HepG2 (cell line): ENCODE data around the gene OGG1. TPM values are rescaled to one million over a fixed set of nuclear protein-coding genes. Genes with fewer than 3 reads are reported as not detected.

ENCODE experiments used
- ATAC-seq: fragments of 200-7000 bp; cut with Tn5 transposase; 3 replicates; pipeline ENCODE4 v1.9.1; 2020; ENCODE audit warnings: mild to moderate bottlenecking, moderate library complexity
- BruUV-seq: library from RNA; stranded (reverse); fragments of 400-500 nt; replicated peaks from 2 replicates; lab custom pipeline; 2021; lab: Mats Ljungman, UMichigan
- CTCF ChIA-PET: fragments of 300-600 bp; formaldehyde crosslinking; extraction: SDS; loops from one replicate; lab custom pipeline; 2021; ENCODE audit warnings: low total read pairs, inconsistent platforms, low intra/inter-chr PET ratio; lab: Yijun Ruan, JAX
- POLR2A ChIA-PET: fragments of 350-600 bp; sonication (Branson Sonifier 250); formaldehyde crosslinking; loops from one replicate; lab custom pipeline; 2020; ENCODE audit warnings: antibody characterized with exemption, inconsistent platforms; lab: Yijun Ruan, JAX
- DNase-seq: peaks from one replicate; pipeline ENCODE4 v3.0.0-alpha.2; 2015; ENCODE audit warnings: low spot score
- FAIRE-seq: peaks from 3 replicates; lab custom pipeline; 2011; peaks lifted over from hg19 to GRCh38; lab: Jason Lieb, UNC
- H2AFZ ChIP-seq: one replicate; pipeline ENCODE4 v1.6.1; 2011; ENCODE audit warnings: low read length, inconsistent platforms
- H3K27ac ChIP-seq: fragments of 300-600 bp; 3 replicates; pipeline ENCODE4 v1.8.0; 2011; ENCODE audit warnings: mixed run types, mild to moderate bottlenecking, mixed read lengths, low read length, inconsistent platforms; ENCODE audit not compliant: insufficient read depth; ENCODE audit errors: extremely low read length
- H3K27me3 ChIP-seq, 2 experiments: fragments of 200-600 bp in 1 of 2; 2 replicates in 1 of 2; 3 replicates in 1 of 2; pipeline versions ENCODE4 v1.6.0 to v1.8.0; 2011; ENCODE audit warnings: low read length in 2 of 2, mild to moderate bottlenecking in 2 of 2, moderate library complexity in 2 of 2, inconsistent platforms in 1 of 2; ENCODE audit not compliant: insufficient read depth in 2 of 2, control insufficient read depth in 1 of 2
- H3K36me3 ChIP-seq, 2 experiments: fragments of 200-600 bp in 1 of 2; replicated peaks in 1 of 2; 2 replicates in 1 of 2; 3 replicates in 1 of 2; pipeline versions ENCODE4 v1.5.1 to v1.8.0; 2011; ENCODE audit warnings: low read length in 2 of 2, inconsistent platforms in 1 of 2; ENCODE audit not compliant: insufficient read depth in 2 of 2, control insufficient read depth in 1 of 2
- H3K4me1 ChIP-seq: 2 replicates; pipeline ENCODE4 v1.5.1; 2012; ENCODE audit warnings: low read length, inconsistent platforms; ENCODE audit not compliant: insufficient read depth
- H3K4me2 ChIP-seq: 2 replicates; pipeline ENCODE4 v1.6.0; 2011; ENCODE audit warnings: low read depth, low read length, inconsistent platforms
- H3K4me3 ChIP-seq, 3 experiments: fragments of 200-600 bp in 1 of 3; sonication (generic), shearing (Covaris generic) in 1 of 3; replicated peaks in 1 of 3; 2 replicates each; pipeline ENCODE4 v1.5.1; 2011 to 2016; ENCODE audit warnings: low read length in 3 of 3, inconsistent platforms in 2 of 3, low read depth in 2 of 3, mild to moderate bottlenecking in 2 of 3, control low read depth in 1 of 3, mixed read lengths in 1 of 3; ENCODE audit not compliant: insufficient read depth in 1 of 3
- H3K79me2 ChIP-seq: one replicate; pipeline ENCODE4 v1.6.1; 2011; ENCODE audit warnings: low read length, inconsistent platforms; ENCODE audit not compliant: insufficient read depth
- H3K9ac ChIP-seq: 2 replicates; pipeline ENCODE4 v1.6.0; 2011; ENCODE audit warnings: mild to moderate bottlenecking, low read depth, low read length, inconsistent platforms; ENCODE audit not compliant: insufficient read depth
- H3K9me3 ChIP-seq: 2 replicates; pipeline ENCODE4 v1.5.1; 2012; ENCODE audit warnings: mild to moderate bottlenecking, low read length
- H4K20me1 ChIP-seq: 2 replicates; pipeline ENCODE4 v1.6.0; 2011; ENCODE audit warnings: inconsistent platforms, mild to moderate bottlenecking, low read length, moderate library complexity; ENCODE audit not compliant: insufficient read depth
- DR1 ChIP-seq: sonication (generic); formaldehyde crosslinking; IDR thresholded peaks from 2 replicates; pipeline ENCODE4 v1.8.0; 2021; ENCODE audit warnings: mild to moderate bottlenecking, missing genetic modification reagents, inconsistent platforms
- HOXD1 ChIP-seq: sonication (generic); formaldehyde crosslinking; IDR thresholded peaks from 2 replicates; pipeline ENCODE4 v1.5.0; 2020; ENCODE audit warnings: missing genetic modification reagents
- MAF1 ChIP-seq: sonication (generic); formaldehyde crosslinking; IDR thresholded peaks from 2 replicates; pipeline ENCODE4 v1.5.0; 2020; ENCODE audit warnings: missing genetic modification reagents, borderline replicate concordance
- STAG1 ChIP-seq: sonication (generic); formaldehyde crosslinking; IDR thresholded peaks from 2 replicates; pipeline ENCODE4 v1.4.0; 2020; ENCODE audit warnings: missing genetic modification reagents
- ZNF17 ChIP-seq: sonication (generic); formaldehyde crosslinking; IDR thresholded peaks from 2 replicates; pipeline ENCODE4 v1.5.0; 2020; ENCODE audit warnings: mild to moderate bottlenecking, missing genetic modification reagents
- ZNF34 ChIP-seq: sonication (generic); formaldehyde crosslinking; IDR thresholded peaks from 2 replicates; pipeline ENCODE4 v1.4.0; 2020; ENCODE audit warnings: mild to moderate bottlenecking, missing genetic modification reagents, borderline replicate concordance
- ZNF577 ChIP-seq: sonication (generic); formaldehyde crosslinking; IDR thresholded peaks from 2 replicates; pipeline ENCODE4 v1.4.0; 2020; ENCODE audit warnings: mild to moderate bottlenecking, low read depth, missing genetic modification reagents, borderline replicate concordance
- WGBS: methylation state at CpG from one replicate; pipeline ENCODE4 v1.1.6; 2017; ENCODE audit warnings: low lambda C conversion rate; 5-methylcytosine and 5-hydroxymethylcytosine counted together
- in situ Hi-C: cut with HindIII; loops from 2 replicates; pipeline ENCODE4 v1.10.0; 2017; ENCODE audit warnings: low pct_unique_long_range_greater_than_20kb; ENCODE audit not compliant: extremely low pct_ligation_motif_present
- intact Hi-C: fragments of 100-400 bp; cut with micrococcal nuclease; formaldehyde crosslinking; loops from one replicate; pipeline ENCODE4 v1.10.0; 2022; ENCODE audit not compliant: unreplicated experiment
- polyA plus RNA-seq, 8 experiments: library from polyadenylated mRNA; depleted of rRNA in 3 of 8; stranded (reverse) in 7 of 8; unstranded in 1 of 8; fragments of >200 nt; fragmentation: Illumina TruSeq in 4 of 8; extraction: Trizol in 4 of 8; gene quantifications; 2 replicates each; pipeline versions ENCODE4 v1.2.1 to v1.2.3, GENCODE V29; 2011 to 2016; ENCODE audit warnings: low read depth in 4 of 8, missing spikeins in 1 of 8, mixed read lengths in 1 of 8; ENCODE audit not compliant: insufficient read depth in 1 of 8
- total RNA-seq, 5 experiments: library from RNA; depleted of rRNA; stranded (reverse); fragments of >200 nt; fragmentation: Illumina TruSeq; extraction: Trizol; gene quantifications; 2 replicates each; pipeline ENCODE4 v1.2.3, GENCODE V29; 2016; ENCODE audit warnings: low read depth in 1 of 5
- TF ChIP-seq, protein P1 (sequence below): sonication (generic); formaldehyde crosslinking; IDR thresholded peaks from 2 replicates; pipeline ENCODE4 v1.5.0; 2020; ENCODE audit warnings: mild to moderate bottlenecking, missing genetic modification reagents, moderate library complexity

The OGG1 gene
- total and polyA plus RNA-seq, 2 of the 13 experiments (the other 11 are each of a cell fraction or from before 2014, with no cell fraction given), result 28.7 to 33.2 TPM

DNA sequence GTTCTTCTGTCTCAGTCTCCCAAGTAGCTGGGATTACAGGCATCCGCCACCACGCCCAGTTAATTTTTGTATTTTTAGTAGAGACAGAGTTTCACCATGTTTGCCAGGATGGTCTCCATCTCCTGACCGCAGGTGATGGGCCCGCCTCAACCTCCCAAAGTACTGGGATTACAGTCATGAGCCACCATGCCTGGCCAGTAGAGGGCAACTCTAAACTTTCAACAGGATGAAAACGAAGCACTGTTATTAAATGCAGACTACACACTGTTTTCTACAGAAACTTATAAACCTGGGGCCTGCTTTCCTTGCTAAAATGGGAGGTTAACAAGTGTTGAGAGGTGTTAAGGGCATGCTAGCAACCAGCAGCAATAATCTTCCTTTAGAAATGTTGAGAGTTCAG, 50.8 kb downstream of the OGG1 start:
- no TSS peak for BruUV-seq
- Histone ChIP-seq H3K4me3 (no peak overlapping the region), H3K9me3 (no peaks in the 10 kb centered on the region), H3K9ac (no peak overlapping the region), H3K27ac (no peak overlapping the region), H3K79me2 (peaks cover 3% of the 10 kb centered on the region), H3K27me3 (no peaks in the 10 kb centered on the region), H2AFZ (no peak overlapping the region), H3K36me3 (peaks cover 34 to 73% of the 10 kb centered on the region in 2 experiments), H4K20me1 (no peaks in the 10 kb centered on the region), H3K4me1 (no peaks in the 10 kb centered on the region), H3K4me2 (no peak overlapping the region)
- in situ Hi-C loops, result no loop called here
- TF ChIP-seq MAF1 (CRISPR knock-in tag), result no peak
- TF ChIP-seq ZNF17 (CRISPR knock-in tag), result no peak
- TF ChIP-seq STAG1 (CRISPR knock-in tag), result peak; percentile 44
- no peak for TF ChIP-seq ZNF34 (CRISPR knock-in tag)
- TF ChIP-seq DR1 (CRISPR knock-in tag), result no peak
- TF ChIP-seq, protein P1, sequence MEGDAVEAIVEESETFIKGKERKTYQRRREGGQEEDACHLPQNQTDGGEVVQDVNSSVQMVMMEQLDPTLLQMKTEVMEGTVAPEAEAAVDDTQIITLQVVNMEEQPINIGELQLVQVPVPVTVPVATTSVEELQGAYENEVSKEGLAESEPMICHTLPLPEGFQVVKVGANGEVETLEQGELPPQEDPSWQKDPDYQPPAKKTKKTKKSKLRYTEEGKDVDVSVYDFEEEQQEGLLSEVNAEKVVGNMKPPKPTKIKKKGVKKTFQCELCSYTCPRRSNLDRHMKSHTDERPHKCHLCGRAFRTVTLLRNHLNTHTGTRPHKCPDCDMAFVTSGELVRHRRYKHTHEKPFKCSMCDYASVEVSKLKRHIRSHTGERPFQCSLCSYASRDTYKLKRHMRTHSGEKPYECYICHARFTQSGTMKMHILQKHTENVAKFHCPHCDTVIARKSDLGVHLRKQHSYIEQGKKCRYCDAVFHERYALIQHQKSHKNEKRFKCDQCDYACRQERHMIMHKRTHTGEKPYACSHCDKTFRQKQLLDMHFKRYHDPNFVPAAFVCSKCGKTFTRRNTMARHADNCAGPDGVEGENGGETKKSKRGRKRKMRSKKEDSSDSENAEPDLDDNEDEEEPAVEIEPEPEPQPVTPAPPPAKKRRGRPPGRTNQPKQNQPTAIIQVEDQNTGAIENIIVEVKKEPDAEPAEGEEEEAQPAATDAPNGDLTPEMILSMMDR (CRISPR knock-in tag), result 0 out of 2 replicates have a peak, but pooled peaks have one; percentile 31
- no peak for TF ChIP-seq HOXD1 (CRISPR knock-in tag)
- no peak for TF ChIP-seq ZNF577 (CRISPR knock-in tag)
- intact Hi-C loops, result no loop called here
- ChIA-PET POLR2A (no interaction called here), CTCF (no interaction called here)
- DNase-seq, result no peak
- FAIRE-seq, result no peak
- WGBS, result 96% methylated on average over 5 of the region's 5 CpGs
- ATAC-seq, result peak; percentile 76
